NCI-H187 (cell line): Measurements from ENCODE around the gene HDDC2.
"Not testable (repeated sequence)": the region's sequence is repeated elsewhere in the genome, so short reads cannot be mapped to it uniquely, and the experiment has no call there.

ENCODE experiments used
- DNase-seq, 2 experiments: peaks; one replicate each; lab custom pipeline; 2025; lab: John Stamatoyannopoulos, UW

The HDDC2 gene

DNA sequence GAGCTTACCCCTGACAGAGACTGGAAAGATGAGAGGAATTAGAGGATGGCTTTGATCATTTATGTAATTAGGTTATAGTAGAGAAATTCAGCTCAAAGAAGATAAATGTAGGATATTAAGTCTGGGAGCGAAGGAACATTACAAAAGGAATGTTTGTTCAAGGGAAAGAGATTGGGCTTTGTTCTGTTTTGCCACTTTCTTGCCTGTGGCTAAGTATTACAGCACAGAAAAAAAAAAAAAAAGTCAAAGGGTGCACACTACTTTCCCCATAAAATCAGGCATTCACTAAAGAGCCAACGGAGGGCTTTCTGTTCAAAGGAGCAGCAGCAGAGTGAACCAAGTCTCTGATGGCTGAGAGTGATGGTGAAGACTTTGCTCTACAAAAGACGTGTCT lies 5.0 kb upstream of the HDDC2 start:
- DNase-seq, result no peak

DNA sequence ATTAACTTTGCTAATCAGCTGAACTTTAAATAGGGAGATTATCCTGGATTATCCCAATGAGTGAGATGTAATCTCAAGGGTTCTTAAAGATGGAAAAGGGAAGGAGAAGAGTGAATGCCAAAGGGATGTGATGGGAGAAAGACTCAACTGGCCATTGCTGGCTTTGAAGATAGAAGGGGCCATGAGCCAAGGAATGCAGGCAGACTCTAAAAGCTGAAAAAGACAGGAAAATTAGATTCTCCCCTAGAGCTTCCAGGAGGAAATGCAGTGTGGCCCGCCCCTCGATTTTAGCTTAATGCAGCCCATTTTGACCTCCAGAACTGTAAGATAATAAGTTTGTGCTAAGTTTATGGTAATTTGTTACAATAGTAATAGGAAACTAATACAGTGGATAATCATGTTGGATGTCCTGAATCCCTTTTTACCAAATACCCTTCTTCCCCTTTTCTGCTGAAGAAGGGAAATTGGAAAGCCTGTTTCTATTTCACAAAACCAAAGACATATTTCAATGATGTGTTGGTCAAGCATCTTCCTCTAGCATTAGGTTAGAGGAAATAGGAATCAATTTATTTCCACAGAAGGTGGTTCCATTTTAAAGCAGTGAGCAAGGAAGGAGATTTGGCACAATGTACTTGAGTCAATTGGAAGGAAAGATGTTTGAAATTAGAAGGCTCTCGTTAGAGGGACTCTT lies 3.3 kb upstream of the HDDC2 start:
- no peak for DNase-seq

DNA sequence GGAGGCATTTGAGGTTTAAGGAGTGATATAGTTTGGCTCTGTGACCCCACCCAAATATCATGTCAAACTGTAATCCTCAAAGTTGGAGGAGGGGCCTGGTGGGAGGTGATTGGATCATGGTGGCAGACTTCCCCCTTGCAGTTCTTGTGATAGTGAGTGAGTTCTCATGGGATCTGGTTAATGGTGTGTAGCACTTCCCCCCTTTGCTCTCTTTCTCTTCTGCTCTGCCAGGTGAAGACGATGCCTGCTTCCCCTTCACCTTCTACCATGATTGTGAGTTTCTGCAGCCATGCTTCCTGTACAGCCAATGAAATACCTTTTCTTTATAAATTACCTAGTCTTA lies 1.7 kb upstream of the HDDC2 start:
- DNase-seq, result no peak

DNA sequence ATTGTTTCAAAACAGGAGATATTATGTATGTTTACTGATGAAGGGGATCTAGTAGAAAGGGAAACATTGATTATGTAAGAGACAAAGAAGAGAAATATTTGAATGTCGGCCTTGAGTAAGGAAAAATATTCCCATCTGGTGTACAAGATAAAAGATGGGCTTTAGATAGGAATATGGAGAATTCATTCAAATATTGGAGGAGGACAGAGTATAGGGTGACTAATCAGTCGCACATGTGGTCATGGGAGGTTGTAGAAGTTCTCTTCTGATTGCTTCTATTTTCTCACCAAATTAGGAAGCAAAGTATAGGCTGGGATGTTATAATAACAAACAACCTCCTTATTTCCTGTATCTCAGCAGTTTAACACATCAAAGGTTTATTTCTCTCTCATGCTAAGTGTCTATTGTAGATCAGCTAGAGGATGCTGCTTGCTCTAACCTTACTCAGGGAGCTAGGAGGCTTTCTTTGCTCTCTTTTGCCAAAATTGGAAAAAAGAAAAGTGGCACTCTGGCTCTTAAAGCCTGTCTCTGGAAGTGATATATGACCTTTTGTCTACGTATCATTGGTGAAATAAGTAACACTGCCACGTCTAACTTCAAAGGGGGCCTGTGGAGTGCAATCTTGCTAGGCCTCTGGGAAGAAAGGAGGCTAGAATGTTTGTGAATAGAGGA lies 1.2 kb upstream of the HDDC2 start:
- DNase-seq, result no peak

DNA sequence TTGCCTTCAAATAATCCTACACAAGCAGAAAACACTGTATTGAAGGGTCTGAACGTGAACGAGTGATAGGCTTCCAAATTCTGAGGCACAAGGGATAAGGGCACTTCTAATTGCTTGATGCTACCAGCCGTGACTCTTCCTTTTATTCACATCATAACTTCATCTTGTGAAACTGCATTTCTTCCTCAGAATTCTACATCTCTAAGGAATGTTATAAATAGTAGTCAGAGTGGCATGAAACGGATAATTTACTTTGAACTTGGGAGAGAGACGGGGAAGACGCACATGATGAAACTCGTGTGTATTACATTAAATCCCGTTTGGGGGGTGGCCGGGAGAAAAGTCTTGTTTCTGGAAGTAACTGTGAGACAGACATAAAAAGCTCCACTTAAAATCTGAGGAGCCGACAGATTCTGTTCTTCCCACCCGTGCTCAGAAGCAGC lies 754 bp downstream of the HDDC2 start:
- no peak for DNase-seq

DNA sequence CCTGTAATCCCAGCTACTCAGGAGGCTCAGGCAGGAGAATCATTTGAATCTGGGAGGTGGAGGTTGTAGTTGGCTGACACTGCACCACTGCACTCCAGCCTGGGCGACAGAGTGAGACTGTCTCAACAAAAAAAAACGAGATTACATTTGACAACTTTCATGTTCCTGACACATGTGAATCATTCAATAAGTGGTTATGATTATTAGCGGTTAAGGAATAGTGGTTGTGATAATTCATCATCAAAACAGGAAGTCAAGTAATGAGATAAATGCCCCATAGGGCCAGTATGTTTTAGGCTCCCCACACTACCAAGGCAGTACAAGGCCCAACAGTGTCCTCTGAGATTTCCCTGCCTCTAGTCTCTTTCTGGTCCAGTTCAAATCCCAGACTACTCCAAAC lies 2.5 kb downstream of the HDDC2 start:
- no peak for DNase-seq

DNA sequence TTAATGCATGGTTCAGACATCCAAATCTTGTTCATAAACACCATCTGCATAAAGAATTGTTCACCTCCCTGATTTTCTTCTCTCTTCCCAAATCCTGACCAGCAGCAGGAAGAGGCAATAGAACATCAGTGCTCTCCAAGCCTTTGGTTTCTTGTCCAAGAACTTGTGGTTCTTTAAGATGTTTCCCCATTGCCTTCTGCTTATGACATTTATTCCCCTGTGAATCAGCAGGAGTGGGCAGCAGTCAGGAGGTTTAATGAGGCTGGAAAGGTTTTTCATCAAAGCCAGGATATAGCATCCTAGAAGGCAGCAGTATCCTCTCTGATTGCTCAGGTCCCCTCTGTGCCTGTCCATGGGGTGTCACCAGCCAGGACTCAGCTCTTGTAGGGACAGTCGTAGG lies 5.3 kb downstream of the HDDC2 start:
- no peak for DNase-seq

DNA sequence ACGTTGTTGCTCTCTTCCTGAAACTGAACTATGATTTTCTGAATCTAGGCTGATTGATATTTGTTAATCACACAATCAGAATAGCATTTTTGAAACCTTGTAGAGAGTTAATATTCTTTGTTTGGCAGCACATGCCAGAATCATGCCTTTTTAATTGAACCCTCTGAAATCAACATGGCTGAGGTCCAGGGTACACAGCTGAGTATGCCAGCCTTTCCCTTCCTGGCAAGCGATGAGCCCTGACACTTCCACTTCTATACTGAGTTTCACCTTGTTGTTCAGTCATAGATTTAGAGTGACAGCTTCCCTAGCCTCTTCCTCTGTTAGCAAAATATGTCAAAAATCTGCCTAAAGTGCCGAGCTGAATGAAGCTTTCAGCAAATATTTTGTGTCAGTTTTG lies 6.8 kb downstream of the HDDC2 start:
- no peak for DNase-seq

DNA sequence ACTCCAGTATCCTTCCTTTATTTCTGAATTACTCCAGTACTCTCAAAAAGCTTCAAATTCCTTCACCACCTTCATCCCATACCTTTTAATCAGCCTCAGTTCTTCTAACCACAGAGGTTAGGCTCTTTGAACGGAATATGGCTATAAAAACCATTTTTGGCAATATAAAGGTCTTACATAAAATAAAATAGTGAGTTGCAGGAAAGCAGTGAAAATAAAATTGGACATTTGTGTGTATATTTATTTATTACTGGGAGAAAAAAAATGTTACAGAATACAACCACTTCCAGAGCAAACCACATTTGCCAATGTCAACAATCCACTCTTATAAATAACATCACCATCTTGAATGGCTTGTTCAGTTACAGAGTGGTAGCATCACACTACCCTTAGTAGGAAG lies 7.7 kb downstream of the HDDC2 start:
- no peak for DNase-seq

DNA sequence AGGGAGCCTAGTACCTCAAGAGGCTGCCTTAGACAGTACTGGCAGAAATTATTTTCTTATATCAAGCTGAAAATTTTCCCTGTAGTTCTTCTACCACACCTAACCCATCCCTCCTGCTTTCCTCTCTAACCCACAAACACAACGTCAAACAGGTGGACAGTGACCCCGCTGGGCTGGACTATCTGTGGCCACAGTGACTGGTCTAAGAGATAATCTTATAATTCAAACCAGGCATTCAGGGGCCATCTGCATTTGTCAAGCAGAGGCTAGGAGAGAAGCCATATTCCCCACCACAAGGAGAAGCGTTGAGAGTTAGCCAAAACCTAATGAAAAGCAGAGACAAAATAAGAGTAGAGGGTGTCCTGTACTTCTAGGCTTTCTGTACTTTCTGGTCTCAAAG lies 8.2 kb downstream of the HDDC2 start:
- no peak for DNase-seq

DNA sequence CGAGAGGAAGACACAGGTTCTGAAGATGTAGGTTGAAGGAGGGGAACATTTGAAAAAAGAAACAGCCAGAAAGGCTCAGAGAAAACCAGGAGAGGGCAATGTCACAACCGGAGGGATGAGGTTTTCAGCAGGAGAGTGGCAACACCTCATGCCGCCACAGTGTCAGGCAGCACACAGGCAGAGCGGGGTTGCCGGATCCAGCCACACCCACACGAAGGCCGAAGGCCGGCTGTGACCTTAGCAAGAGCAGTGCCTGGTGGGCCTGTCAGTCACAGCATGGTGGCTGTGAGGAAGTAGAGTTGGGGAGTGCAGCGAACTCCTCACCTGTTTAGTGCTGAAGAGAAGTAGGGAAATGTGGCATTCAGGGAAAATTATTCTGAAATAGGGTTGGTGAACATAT lies 14.0 kb downstream of the HDDC2 start:
- no peak for DNase-seq

DNA sequence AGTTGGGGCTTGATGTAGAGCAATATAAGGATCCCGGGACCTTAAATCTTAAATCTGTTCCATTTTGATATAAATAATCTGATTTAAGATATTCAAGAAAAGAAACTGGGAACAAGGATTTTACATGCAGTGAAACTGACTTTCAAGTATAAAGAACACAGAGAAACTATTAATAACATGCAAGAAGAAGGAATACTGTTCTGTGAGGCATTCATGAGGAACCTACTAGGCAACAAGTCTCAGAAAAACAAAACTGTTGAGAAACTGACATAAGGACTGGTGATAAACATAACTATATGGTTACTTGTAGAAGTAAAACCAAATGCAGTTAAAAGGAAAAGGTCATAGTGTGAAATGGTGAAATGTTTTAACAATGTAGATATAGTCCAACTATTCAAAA lies 15.8 kb downstream of the HDDC2 start:
- DNase-seq, result no peak

DNA sequence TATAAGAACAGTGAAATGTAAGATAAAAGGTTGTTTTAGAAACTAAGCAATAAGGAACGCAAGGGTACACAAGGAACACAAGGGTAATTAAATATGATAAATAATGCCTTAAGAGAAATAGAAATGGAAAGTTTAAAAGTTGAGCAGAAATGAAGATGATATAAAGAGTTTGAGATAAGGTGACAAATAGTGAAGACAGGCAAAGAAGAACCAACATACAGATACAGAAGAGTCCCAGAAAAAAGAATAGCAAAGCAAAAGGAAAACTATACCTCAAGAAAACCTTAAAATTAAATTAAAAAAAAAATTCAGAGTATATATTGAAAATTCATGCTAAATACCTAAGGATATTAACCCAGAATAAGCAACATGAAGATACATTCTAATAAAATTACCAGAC lies 16.4 kb downstream of the HDDC2 start:
- no peak for DNase-seq

DNA sequence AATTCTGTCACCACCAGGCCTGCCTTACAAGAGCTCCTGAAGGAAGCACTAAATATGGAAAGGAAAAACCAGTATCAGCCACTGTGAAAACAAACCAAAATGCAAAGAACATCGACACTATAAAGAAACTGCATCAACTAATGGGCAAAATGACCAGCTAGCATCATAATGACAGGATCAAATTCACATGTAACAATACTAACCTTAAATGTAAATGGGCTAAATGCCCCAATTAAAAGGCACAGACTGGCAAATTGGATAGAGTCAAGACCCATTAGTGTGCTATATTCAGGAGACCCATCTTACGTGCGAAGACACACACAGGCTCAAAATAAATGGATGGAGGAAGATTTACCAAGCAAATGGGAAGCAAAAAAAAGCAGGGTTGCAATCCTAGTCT lies 19.3 kb downstream of the HDDC2 start:
- DNase-seq, result not testable (repeated sequence)

DNA sequence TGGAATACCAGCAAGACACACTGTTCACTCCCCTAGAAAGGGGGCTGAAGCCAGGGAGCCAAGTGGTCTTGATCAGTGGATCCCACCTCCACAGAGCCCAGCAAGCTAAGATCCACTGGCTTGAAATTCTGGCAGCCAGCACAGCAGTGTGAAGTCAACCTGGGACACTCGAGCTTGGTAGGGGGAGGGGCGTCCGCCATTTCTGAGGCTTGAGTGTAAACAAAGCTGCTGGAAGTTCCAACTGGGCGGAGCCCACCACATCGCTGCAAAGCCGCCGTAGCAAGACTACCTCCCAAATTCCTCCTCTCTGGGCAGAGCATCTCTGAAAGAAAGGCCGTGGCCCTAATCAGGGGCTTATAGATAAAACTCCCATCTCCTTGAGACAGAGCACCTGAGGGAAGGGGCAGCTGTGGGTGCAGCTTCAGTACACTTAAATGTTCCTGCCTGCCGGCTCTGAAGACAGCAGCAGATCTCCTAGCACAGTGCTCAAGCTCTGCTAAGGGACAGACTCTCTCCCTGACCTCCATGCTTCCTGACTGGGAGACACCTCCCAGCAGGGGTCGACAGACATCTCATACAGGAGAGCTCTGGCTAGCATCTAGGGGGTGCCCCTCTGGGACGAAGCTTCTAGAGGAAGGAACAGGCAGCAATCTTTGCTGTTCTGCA lies 21.3 kb downstream of the HDDC2 start:
- DNase-seq, result not testable (repeated sequence)

DNA sequence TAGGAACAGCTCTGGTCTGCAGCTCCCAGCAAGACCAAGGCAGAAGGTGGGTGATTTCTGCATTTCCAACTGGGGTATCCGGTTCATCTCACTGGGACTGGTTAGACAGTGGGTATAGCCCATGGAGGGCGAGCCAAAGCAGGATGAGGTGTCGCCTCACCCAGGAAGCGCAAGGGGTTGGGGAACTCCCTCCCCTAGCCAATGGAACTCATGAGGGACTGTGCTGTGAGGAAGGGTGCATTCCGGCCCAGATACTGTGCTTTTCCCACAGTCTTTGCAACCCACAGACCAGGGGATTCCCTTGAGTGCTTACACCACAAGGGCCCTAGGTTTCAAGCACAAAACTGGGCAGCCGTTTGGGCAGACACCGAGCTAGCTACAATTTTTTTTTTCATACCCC lies 21.8 kb downstream of the HDDC2 start:
- no peak for DNase-seq

DNA sequence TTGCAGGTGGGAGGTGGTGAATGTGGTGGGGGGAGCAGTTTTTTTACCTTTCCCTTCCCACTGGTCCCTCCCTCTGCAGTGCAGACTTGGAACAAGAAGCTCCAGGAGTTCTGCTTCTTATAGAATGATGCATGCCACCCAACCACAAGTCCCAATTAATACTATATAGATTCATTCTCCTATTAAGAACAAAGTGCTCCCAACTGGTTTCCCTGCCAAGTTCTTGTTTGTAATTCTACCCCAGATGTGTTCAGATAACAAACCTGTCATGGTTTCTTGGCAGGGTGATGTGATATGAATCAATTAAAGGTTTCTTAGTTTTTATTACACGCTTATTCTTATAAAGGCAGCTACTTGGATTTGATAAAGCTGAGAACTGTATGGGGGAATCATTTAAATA lies 23.9 kb downstream of the HDDC2 start:
- DNase-seq, result no peak

DNA sequence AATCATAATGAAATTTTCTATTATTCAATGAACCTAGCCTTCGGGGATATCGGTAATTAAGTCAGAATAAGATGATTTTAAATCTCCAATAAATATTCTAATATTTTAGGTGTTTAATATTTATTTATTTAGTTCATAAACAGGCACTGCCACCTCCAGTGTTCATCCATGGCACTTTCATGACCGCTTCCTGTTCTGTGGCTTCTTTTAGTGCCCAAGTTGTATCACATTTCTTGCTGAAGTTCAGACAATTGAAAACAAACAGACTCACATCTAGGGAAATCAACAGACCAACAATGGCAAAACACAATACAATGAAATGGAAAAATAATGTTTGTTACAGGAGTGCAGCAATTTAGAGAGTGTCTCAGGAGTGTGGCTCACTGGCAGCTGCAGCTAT lies 26.0 kb downstream of the HDDC2 start:
- no peak for DNase-seq

DNA sequence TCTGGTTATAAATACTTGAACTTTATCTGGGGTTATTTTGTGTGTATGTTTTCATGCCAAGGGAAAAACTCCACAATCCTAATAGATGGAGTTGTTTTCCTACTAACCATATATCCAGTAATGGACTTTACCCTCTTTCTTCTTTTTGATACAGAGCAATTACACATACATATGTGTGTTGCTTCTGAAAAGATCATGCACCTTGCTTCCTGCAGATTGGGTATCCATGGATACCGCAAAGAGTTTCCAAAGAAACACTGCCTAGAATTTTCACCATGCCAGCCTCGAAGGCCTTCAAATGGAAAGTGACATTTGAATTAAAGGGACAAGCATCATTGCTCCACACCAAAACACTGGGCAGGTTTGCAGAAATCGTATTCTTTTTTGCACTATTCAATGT lies 26.8 kb downstream of the HDDC2 start:
- no peak for DNase-seq

DNA sequence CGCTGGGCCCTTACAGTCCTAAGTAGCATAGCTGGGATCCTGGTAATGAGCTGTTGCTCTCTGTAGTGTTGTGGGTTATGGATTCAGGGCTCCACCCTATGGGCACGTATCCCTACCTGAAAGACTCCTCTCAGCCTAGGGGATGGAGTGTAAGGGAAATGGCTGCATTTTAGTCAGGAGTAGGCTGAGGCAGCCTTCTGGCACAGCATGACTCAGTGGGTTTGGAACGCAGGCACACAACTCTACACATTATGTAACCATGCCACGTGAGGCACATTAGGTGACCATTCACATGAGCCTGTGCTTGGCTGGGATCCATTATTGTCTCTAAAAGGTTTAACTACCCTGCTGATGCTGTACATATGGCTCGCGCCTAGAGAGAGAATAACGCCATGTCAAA lies 27.8 kb downstream of the HDDC2 start:
- DNase-seq, result no peak

DNA sequence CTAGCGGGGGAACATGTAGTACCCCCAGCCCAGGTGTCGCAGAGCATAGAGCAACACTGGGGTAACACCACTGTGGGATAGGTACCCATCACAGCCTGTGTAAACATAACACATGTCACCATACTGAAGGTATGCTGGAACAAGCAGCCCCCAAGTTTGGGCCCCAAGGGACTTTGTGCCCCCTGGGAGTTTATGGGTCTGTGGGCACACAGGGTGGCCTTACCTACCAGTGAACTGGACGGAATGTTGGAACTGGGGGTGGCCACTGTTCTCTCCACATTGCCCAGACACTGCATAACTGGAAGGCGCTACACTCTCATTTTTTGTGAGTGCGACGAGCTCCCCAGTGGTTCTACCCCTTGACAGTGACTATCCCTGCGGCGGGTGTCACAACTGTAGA lies 28.5 kb downstream of the HDDC2 start:
- no peak for DNase-seq

DNA sequence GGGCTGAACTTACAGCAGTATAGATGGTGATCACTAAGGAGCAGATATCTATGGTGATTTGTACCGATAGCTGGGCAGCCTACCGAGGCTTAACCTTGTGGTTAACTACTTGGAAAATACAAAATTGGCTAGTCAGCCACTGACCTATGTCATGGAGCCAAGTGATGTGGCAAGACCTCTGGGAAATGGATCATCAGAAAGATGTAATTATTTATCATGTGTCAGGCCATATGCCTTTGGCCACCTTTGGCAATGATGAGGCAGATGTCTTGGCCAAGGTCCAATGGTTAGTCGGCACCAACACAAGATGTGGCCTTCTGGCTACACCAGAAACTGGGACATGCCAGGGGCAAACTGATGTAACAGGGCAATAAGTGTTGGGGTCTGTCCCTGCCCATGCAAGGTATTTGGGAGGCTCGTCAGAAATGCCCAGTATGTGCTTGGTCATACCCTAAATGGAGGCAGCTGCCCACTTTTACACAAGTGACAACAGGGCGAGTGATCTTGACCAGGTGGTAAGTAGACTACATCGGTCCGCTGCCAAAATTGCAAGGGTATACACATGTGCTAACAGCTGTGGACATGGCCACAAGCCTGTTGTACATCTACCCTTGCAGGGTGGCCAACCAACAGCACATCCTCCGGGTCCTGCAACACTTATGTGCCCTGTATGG lies 30.1 kb downstream of the HDDC2 start:
- no peak for DNase-seq

DNA sequence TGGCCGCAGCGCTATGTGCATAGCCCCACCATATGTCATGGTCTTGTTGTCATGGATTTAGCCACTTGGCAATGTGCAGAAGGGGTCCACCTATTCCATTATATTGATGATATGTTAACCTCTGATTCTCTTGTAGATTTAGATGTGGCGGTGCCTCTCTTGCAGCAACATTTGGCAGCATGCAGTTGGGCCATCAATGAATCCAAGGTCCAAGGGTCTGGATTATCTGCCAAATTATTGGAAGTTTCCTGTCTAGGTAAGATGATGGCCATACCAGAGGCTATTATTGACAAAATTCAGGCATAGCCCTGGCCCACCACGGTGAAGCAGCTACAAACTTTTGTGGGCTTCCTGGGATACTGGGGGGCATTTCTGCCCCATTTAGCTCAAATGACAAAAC lies 31.4 kb downstream of the HDDC2 start:
- no peak for DNase-seq
